Prostate gland (tissue), 2 donors: ENCODE measurements around the gene E2F6. TPM values are rescaled to one million over a fixed set of nuclear protein-coding genes. Genes with fewer than 3 reads are reported as not detected.

Source experiments
- DNase-seq: peaks from one replicate; pipeline ENCODE4 v3.0.0-alpha.2; 2019; ENCODE audit warnings: low spot score
- H3K27ac ChIP-seq, 2 donors: fragments of 200-600 bp; sonication (generic); 2 replicates each; pipeline ENCODE4 v1.5.1; 2017 to 2019
- H3K27me3 ChIP-seq: fragments of 200-600 bp; sonication (generic); replicated peaks from 2 replicates; pipeline ENCODE4 v1.5.1; 2019; ENCODE audit not compliant: insufficient read depth
- H3K36me3 ChIP-seq, 2 donors: fragments of 200-600 bp; sonication (generic); 1 replicate in 1 of 2; 2 replicates in 1 of 2; pipeline versions ENCODE4 v1.5.1 to v1.8.1; 2017 to 2019
- H3K4me1 ChIP-seq: fragments of 200-600 bp; sonication (generic); replicated peaks from 2 replicates; pipeline ENCODE4 v1.5.1; 2019
- H3K4me3 ChIP-seq, 2 donors: fragments of 200-600 bp; sonication (generic); 2 replicates each; pipeline ENCODE4 v1.5.1; 2017 to 2019
- H3K9me3 ChIP-seq: fragments of 200-600 bp; sonication (generic); 2 replicates; pipeline ENCODE4 v1.5.1; 2017
- POLR2A ChIP-seq: fragments of 450-650 bp; IDR thresholded peaks from one replicate; pipeline ENCODE4 v1.6.1; 2016; ENCODE audit warnings: antibody characterized with exemption, mild to moderate bottlenecking
- POLR2AphosphoS5 ChIP-seq: sonication (generic); formaldehyde crosslinking; IDR thresholded peaks from one replicate; pipeline ENCODE4 v1.6.1; 2017; ENCODE audit warnings: antibody characterized with exemption
- WGBS: methylation state at CpG from one replicate; pipeline ENCODE4 v1.1.5; 2018; 5-methylcytosine and 5-hydroxymethylcytosine counted together
- intact Hi-C: fragments of 100-400 bp; cut with DNase I; formaldehyde crosslinking; loops from one replicate; pipeline ENCODE4 v1.14.2; 2022
- total RNA-seq, 2 donors: library from RNA; depleted of rRNA; stranded (reverse); fragments of >200 nt; gene quantifications; one replicate each; pipeline ENCODE4 v1.1.0, GENCODE V29; 2016
- TF ChIP-seq, protein P1 (sequence below), 4 experiments: fragments of 200-600 bp in 2 of 4; fragments of 450-650 bp in 2 of 4; sonication (generic) in 2 of 4; IDR thresholded peaks; 1 replicate in 3 of 4; 2 replicates in 1 of 4; pipeline ENCODE4 v1.5.1; 2016 to 2019; ENCODE audit warnings: antibody characterized with exemption in 4 of 4, mild to moderate bottlenecking in 2 of 4, moderate library complexity in 2 of 4

Gene E2F6
- total RNA-seq, 2 donors from 2014 or later = 14.2 to 25.2 TPM

DNA sequence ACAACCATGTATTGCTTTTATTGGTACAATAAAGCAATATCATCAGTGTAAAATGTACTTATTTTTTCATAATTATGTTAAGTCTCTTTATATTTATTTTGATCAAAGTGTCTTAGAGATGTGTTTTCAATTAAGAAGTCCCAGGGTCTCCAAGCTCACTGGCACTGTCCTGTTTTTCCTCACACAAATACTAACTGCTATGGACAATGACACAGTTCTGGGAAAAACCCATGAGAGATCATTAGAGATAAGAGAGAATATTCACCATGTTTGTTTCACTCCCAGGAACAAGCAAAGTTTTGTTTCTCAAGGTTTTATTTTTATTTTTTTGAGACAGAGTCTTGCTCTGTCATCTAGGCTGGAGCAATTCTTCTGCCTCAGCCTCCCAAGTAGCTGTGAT, 38.7 kb downstream of the E2F6 start:
- TF ChIP-seq POLR2AphosphoS5 = no peak
- TF ChIP-seq, protein P1, sequence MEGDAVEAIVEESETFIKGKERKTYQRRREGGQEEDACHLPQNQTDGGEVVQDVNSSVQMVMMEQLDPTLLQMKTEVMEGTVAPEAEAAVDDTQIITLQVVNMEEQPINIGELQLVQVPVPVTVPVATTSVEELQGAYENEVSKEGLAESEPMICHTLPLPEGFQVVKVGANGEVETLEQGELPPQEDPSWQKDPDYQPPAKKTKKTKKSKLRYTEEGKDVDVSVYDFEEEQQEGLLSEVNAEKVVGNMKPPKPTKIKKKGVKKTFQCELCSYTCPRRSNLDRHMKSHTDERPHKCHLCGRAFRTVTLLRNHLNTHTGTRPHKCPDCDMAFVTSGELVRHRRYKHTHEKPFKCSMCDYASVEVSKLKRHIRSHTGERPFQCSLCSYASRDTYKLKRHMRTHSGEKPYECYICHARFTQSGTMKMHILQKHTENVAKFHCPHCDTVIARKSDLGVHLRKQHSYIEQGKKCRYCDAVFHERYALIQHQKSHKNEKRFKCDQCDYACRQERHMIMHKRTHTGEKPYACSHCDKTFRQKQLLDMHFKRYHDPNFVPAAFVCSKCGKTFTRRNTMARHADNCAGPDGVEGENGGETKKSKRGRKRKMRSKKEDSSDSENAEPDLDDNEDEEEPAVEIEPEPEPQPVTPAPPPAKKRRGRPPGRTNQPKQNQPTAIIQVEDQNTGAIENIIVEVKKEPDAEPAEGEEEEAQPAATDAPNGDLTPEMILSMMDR (IDR thresholded peaks at IDR 0.05) = no peak
- TF ChIP-seq POLR2A = no peak
- DNase-seq = no peak
- Histone ChIP-seq H3K9me3 (no peaks in the 10 kb centered on the region), H3K27ac (no peak overlapping the region), H3K4me3 (no peak overlapping the region), H3K36me3 (no peaks in the 10 kb centered on the region), H3K4me1 (no peaks in the 10 kb centered on the region), H3K27me3 (no peaks in the 10 kb centered on the region)
- intact Hi-C loops = no loop called here

DNA sequence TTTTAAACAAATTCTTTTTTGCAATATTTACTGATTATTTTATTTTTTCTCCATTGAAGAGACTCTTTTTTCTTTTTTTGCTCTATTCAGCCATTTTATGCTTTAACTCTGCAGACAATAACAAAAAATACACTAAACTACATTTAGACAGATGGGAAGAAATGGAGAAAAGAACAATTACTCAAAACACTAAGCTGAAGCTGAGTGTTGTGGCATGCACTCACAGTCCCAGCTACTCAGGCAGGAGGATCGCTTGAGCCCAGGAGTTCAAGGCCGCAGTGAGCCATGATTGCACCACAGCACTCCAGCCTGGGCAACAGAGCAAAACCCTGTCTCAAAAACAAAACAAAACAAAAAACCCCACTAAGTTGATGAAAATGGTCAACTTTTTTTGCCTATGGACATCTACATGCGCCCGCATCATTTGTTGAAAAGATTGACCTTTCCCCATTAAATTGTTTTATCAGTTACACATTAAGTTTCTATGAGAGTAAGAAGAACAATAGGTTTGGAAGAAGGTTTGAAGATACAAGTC, 43.0 kb downstream of the E2F6 start:
- Histone ChIP-seq H3K9me3 (no peaks in the 10 kb centered on the region), H3K4me1 (no peaks in the 10 kb centered on the region), H3K27me3 (no peaks in the 10 kb centered on the region), H3K4me3 (no peak overlapping the region), H3K36me3 (no peaks in the 10 kb centered on the region), H3K27ac (no peak overlapping the region)
- TF ChIP-seq POLR2AphosphoS5 (no peak), POLR2A (no peak)
- no peak for DNase-seq
- intact Hi-C loops = no loop called here
- WGBS = 97% methylated on average over 4 of the region's 4 CpGs

DNA sequence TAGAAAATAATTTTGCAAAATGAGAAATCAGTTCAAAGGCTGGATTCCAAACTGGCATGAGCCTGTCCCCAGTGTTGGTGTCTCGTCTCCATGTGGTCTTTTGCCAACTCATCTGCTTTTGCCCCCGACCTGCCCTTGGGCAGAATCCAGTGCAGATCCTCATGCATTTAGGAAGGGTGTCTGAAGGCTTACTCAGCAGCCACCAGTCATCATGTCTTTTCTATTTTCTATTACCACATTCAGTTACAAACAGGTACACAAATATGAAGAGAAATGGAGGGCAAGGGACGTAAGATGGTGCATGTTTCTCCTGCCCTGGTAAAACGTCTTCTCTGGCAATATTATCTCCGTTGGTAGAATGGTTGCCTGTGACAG, 43.5 kb downstream of the E2F6 start:
- no peaks in the 10 kb centered on the region for H3K4me1 ChIP-seq
- intact Hi-C loops = no loop called here
- H3K36me3 ChIP-seq = no peaks in the 10 kb centered on the region
- TF ChIP-seq POLR2AphosphoS5 (no peak), POLR2A (no peak)
- TF ChIP-seq, protein P1 (IDR thresholded peaks at IDR 0.05) = no peak
- 90% methylated on average over 5 of the region's 5 CpGs for WGBS
- H3K4me3 ChIP-seq = no peak overlapping the region
- H3K27ac ChIP-seq = no peak overlapping the region
- H3K27me3 ChIP-seq = no peaks in the 10 kb centered on the region
- no peak for DNase-seq
- H3K9me3 ChIP-seq = no peaks in the 10 kb centered on the region

DNA sequence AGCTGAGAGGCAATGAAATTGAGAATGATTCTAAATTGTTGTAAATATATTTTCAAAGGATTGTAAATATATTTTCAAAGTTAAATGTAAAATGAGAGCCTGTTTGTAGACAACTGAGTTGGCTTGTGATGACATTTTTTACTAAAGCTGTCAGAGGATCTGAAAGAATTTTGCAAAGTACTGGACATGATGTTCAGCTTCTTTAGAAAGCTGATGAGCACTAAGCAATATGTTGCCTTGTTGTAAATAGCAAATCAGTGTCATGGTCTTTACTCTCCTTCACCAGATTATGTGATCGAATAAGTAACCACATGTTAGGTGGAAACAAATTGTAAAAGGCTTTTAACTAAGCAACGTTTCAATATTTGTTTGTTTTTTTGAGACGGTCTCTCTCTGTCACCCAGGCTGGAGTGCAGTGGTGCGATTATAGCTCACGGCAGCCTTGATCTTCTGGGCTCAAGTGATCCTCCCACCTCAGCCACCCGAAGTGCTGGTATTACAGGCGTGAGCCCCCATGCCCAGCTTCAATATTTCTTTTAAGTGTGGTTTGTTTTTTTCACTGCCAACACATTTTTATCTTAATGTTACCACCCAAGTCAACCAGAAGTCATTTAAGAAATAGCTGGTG, 44.0 kb downstream of the E2F6 start:
- no peaks in the 10 kb centered on the region for H3K36me3 ChIP-seq
- H3K27me3 ChIP-seq = no peaks in the 10 kb centered on the region
- intact Hi-C loops = no loop called here
- no peaks in the 10 kb centered on the region for H3K9me3 ChIP-seq
- no peak overlapping the region for H3K4me3 ChIP-seq
- DNase-seq = no peak
- TF ChIP-seq POLR2A = no peak
- TF ChIP-seq, protein P1 (IDR thresholded peaks at IDR 0.05) = no peak
- TF ChIP-seq POLR2AphosphoS5 = no peak
- H3K27ac ChIP-seq = no peak overlapping the region
- H3K4me1 ChIP-seq = no peaks in the 10 kb centered on the region
- WGBS = 56% methylated on average over 7 of the region's 7 CpGs

DNA sequence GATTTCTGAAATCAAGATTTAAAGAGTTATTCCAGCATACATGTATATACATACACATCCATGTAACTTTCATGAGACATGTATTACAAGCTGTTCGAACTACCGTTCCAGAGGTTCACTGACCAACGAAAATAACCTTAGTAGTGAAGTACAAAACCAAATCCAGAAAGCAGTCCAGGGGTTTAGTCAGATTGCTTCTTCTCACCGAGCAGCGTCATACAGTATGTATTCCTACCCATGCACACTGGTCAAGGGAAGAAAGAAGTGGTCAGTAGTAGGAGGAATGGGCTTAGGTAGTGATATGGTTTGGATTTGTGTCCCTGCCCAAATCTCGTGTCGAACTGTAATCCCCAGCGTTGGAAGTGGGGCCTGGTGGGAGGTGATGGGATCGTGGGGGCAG, 45.3 kb downstream of the E2F6 start:
- WGBS = 93% methylated on average over 9 of the region's 9 CpGs
- Histone ChIP-seq H3K27ac (no peak overlapping the region), H3K27me3 (no peaks in the 10 kb centered on the region), H3K4me3 (no peak overlapping the region), H3K4me1 (no peaks in the 10 kb centered on the region), H3K9me3 (no peaks in the 10 kb centered on the region), H3K36me3 (no peaks in the 10 kb centered on the region)
- intact Hi-C loops = no loop called here
- TF ChIP-seq, protein P1 (IDR thresholded peaks at IDR 0.05) = no peak
- TF ChIP-seq POLR2AphosphoS5 (no peak), POLR2A (no peak)
- DNase-seq = no peak
